RWPE2 (cell line): Measurements from ENCODE around the gene DPP10.

Experiments used
- ATAC-seq: fragments of 200-7000 bp; cut with Tn5 transposase; 3 replicates; pipeline ENCODE4 v1.9.1; 2021; ENCODE audit warnings: low read depth
- DNase-seq: peaks from one replicate; pipeline ENCODE4 v3.0.0-alpha.2; 2020; ENCODE audit warnings: low spot score
- H3K27ac ChIP-seq: fragments of 450-650 bp; 2 replicates; pipeline ENCODE4 v1.5.1; 2017; ENCODE audit warnings: mild to moderate bottlenecking; ENCODE audit not compliant: poor library complexity, severe bottlenecking
- H3K27me3 ChIP-seq: fragments of 250-450 bp; sonication (Bioruptor Pico); 2 replicates; pipeline ENCODE4 v1.5.1; 2021; ENCODE audit warnings: mild to moderate bottlenecking, moderate library complexity; ENCODE audit not compliant: insufficient read depth, poor library complexity, severe bottlenecking
- H3K36me3 ChIP-seq: fragments of 250-450 bp; sonication (Bioruptor Pico); 2 replicates; pipeline ENCODE4 v1.5.1; 2020; ENCODE audit warnings: low read depth, mild to moderate bottlenecking, moderate library complexity
- H3K4me1 ChIP-seq: fragments of 250-450 bp; sonication (Bioruptor Pico); 2 replicates; pipeline ENCODE4 v1.5.1; 2021; ENCODE audit warnings: mild to moderate bottlenecking, moderate library complexity; ENCODE audit not compliant: insufficient read depth, poor library complexity, severe bottlenecking
- H3K4me3 ChIP-seq: fragments of 250-450 bp; sonication (Bioruptor Pico); 2 replicates; pipeline ENCODE4 v1.5.1; 2021; ENCODE audit warnings: mild to moderate bottlenecking, moderate library complexity; ENCODE audit not compliant: severe bottlenecking
- H3K9me3 ChIP-seq: fragments of 250-450 bp; sonication (Bioruptor Pico); 2 replicates; pipeline ENCODE4 v1.5.1; 2021; ENCODE audit warnings: mild to moderate bottlenecking, moderate library complexity; ENCODE audit not compliant: severe bottlenecking
- CTCF ChIP-seq: fragments of 450-650 bp; IDR thresholded peaks from one replicate; pipeline ENCODE4 v1.5.1; 2017; ENCODE audit warnings: mild to moderate bottlenecking, moderate library complexity; ENCODE audit not compliant: poor library complexity, severe bottlenecking

DPP10 gene

GRCh38 chr2:115364093-115364492 lies 921.7 kb downstream of the DPP10 start:
- Histone ChIP-seq H3K4me3 (no peak overlapping the region), H3K27me3 (peaks cover 2% of the 10 kb centered on the region), H3K27ac (no peak overlapping the region), H3K36me3 (no peaks in the 10 kb centered on the region), H3K4me1 (no peaks in the 10 kb centered on the region), H3K9me3 (no peaks in the 10 kb centered on the region)
- ATAC-seq (no peak), DNase-seq (no peak)
- no peak for TF ChIP-seq CTCF

GRCh38 chr2:115369400-115369799 lies 927.0 kb downstream of the DPP10 start:
- Histone ChIP-seq H3K27ac (no peak overlapping the region), H3K36me3 (no peaks in the 10 kb centered on the region), H3K4me3 (no peak overlapping the region), H3K4me1 (no peaks in the 10 kb centered on the region), H3K9me3 (peaks cover 2% of the 10 kb centered on the region), H3K27me3 (peaks cover 2% of the 10 kb centered on the region)
- TF ChIP-seq CTCF: no peak
- DNase-seq (no peak), ATAC-seq (no peak)

- no peak for ATAC-seq
- H3K27ac ChIP-seq: no peak overlapping the region
- no peak for TF ChIP-seq CTCF
- H3K27me3 ChIP-seq: no peaks in the 10 kb centered on the region
- peaks cover 4% of the 10 kb centered on the region for H3K9me3 ChIP-seq
- no peaks in the 10 kb centered on the region for H3K36me3 ChIP-seq
- no peaks in the 10 kb centered on the region for H3K4me1 ChIP-seq
- H3K4me3 ChIP-seq: no peak overlapping the region
- no peak for DNase-seq
These were observed 932.5 kb downstream of the DPP10 start for GRCh38 chr2:115374981-115375380.

GRCh38 chr2:115384399-115384798 lies 942.0 kb downstream of the DPP10 start:
- Histone ChIP-seq H3K4me3 (no peak overlapping the region), H3K9me3 (no peaks in the 10 kb centered on the region), H3K27me3 (no peaks in the 10 kb centered on the region), H3K27ac (no peak overlapping the region), H3K4me1 (no peaks in the 10 kb centered on the region), H3K36me3 (no peaks in the 10 kb centered on the region)
- DNase-seq (no peak), ATAC-seq (no peak)
- no peak for TF ChIP-seq CTCF

- Histone ChIP-seq H3K4me3 (no peak overlapping the region), H3K27ac (no peak overlapping the region), H3K9me3 (no peaks in the 10 kb centered on the region), H3K27me3 (no peaks in the 10 kb centered on the region), H3K4me1 (no peaks in the 10 kb centered on the region), H3K36me3 (no peaks in the 10 kb centered on the region)
- DNase-seq: no peak
- ATAC-seq: no peak
- TF ChIP-seq CTCF: no peak
These were observed 944.0 kb downstream of the DPP10 start for GRCh38 chr2:115386465-115386864.
